D721Med (cell line): ENCODE results near the gene GAS2L3.
"Not testable (repeated sequence)": the region's sequence is repeated elsewhere in the genome, so short reads cannot be mapped to it uniquely, and the experiment has no call there.

Experiments used
- DNase-seq: peaks from one replicate; pipeline ENCODE4 v3.0.0; 2011; ENCODE audit warnings: low spot score; ENCODE audit not compliant: insufficient read length
- FAIRE-seq: peaks from 2 replicates; lab custom pipeline; 2011; peaks lifted over from hg19 to GRCh38; lab: Jason Lieb, UNC
- TF ChIP-seq, protein P1 (sequence below): IDR thresholded peaks from 2 replicates; pipeline ENCODE4 v1.5.1; 2012; ENCODE audit warnings: mild to moderate bottlenecking, control low read depth; ENCODE audit not compliant: insufficient read depth; ENCODE audit errors: missing control alignments

GAS2L3 gene

DNA sequence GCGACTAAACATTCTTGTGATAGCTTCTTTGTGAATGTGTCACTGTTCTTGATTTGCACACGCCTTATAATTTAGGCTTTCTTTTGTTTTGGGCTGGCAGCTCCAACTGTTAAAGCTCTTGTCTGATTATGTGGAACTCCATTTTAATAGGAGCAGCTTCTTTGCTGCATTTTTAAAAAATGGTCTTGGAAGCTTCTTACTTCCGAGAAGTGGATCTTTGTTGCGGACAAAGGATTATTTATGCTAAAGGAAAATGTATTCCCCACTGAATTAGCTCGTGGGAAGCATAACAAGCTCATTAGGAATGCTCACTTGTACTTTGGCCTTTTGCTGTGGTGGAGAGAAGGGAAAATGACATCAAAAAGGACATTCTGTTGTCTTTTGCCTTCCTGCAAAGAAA, 20.0 kb downstream of the GAS2L3 start:
- DNase-seq: no peak
- no peak for FAIRE-seq
- TF ChIP-seq, protein P1, sequence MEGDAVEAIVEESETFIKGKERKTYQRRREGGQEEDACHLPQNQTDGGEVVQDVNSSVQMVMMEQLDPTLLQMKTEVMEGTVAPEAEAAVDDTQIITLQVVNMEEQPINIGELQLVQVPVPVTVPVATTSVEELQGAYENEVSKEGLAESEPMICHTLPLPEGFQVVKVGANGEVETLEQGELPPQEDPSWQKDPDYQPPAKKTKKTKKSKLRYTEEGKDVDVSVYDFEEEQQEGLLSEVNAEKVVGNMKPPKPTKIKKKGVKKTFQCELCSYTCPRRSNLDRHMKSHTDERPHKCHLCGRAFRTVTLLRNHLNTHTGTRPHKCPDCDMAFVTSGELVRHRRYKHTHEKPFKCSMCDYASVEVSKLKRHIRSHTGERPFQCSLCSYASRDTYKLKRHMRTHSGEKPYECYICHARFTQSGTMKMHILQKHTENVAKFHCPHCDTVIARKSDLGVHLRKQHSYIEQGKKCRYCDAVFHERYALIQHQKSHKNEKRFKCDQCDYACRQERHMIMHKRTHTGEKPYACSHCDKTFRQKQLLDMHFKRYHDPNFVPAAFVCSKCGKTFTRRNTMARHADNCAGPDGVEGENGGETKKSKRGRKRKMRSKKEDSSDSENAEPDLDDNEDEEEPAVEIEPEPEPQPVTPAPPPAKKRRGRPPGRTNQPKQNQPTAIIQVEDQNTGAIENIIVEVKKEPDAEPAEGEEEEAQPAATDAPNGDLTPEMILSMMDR: no peak

DNA sequence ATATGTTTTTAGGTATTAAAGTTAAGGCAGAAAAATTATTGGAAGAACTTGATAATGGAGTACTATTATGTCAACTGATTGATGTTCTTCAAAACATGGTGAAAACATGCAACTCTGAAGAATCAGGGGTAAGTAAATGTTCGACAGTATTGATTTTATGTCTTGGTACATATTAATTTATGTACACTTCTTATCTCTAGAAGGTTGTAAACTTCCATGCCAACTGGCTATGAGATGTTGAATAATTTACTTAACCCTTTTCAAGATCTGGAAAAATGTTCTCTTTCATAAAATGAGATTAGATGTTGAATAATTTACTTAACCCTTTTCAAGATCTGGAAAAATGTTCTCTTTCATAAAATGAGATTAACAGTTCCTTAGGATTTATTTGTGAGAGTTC, 28.1 kb downstream of the GAS2L3 start:
- TF ChIP-seq, protein P1: no peak
- DNase-seq (no peak), FAIRE-seq (no peak)

DNA sequence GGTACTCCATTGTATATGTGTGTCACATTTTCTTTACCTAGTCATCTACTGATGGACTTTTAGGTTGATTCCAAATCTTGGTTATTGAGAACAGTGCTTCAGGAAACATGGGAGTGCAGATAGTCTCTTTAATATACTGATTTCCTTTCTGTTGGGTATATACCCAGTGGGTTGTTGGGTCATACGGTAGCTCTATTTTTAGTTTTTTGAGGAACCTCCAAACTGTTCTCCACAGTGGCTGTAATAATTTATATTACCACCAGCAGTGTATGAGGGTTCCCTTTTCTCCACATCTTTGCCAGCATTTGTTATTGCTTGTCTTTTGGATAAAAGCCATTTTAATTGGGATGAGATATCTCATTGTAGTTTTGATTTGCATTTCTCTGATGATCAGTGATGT, 29.5 kb downstream of the GAS2L3 start:
- not testable (repeated sequence) for DNase-seq, FAIRE-seq

DNA sequence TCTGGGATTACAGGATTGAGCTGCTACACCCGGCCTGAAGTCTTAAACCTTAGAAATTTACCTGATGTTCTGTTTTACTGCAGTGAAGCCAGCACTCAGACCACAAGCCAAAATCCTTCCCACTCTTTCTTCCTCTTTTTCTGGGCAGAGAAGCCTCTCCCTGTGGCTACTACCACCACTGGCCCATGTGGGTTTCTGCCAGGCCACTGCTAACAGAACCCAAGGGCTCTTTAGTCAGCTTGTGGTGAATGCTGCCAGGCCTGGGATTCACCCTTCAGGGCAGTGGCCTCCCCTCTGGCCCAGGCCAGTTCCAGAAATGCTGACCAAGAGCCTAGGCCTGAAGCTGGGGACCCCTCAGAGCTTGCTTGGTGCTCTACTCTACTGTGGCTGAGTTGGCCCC, 35.3 kb downstream of the GAS2L3 start:
- no peak for DNase-seq
- FAIRE-seq: no peak
- TF ChIP-seq, protein P1: no peak

DNA sequence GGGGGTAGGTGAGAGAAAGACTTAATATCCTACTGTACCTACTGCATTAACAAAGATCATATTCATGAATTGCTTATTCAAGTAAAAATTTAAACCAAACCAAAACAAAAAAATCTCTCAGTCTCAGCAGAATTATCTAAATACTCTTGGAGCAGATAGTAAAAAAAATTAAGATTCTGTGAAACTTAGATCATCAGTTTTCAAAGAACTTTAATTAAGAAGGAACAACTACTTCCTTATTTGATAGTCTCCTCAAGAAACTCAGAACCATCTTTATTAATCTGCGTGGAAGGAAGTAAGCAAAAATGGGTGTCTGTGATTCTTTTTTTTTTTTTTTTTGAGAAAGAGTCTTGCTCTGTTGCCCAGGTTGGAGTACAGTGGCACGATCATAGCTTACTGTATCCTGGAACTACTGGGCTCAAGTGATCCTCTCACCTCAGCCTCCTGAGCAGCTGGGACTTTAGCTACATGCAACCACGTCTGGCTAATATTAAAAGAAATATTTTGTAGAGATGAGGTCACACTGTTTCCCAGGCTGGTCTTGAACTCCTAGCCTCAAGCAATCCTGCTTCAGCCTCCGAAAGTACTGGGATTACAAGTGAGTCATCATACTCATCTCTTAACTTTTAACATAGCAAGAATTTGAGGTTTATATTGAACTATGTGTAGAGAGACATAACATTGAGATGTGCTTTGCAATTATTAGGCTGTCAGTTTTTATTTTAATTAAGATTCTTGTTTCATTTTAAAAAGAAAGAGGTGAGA, 37.4 kb downstream of the GAS2L3 start:
- no peak for DNase-seq
- FAIRE-seq: no peak
- TF ChIP-seq, protein P1: no peak

DNA sequence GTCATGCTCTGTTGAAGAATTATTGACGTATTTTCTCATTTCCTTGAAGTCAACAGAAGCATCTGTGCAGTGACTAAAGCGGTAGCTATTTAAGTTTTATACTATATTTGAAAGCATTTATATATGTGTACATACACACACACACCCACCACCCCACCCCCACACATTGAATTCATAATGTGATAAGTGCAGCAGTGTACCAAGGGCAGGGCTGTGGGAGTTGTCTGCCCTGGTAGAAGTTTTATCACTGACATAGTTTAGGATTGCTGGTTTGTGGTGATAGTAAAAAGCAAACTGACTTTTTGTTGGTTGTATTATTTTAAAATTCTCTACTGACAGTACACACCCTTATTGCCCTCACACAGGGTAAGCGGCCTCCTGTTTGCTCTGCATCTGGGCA, 39.1 kb downstream of the GAS2L3 start:
- TF ChIP-seq, protein P1: no peak
- no peak for FAIRE-seq
- no peak for DNase-seq

DNA sequence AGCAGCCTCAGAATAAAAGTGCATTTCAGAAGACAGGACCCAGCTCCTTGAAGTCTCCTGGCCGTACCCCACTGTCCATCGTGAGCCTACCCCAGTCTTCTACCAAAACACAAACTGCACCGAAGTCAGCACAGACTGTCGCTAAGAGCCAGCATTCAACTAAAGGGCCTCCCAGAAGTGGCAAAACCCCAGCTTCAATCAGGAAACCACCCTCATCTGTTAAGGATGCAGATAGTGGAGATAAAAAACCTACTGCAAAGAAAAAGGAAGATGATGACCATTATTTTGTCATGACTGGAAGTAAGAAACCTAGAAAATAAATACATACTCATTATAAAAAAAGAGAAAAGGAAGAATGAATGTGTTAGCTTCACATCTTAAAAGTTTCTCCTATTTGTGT, 51.1 kb downstream of the GAS2L3 start:
- DNase-seq (no peak), FAIRE-seq (no peak)
- TF ChIP-seq, protein P1: no peak
